Adipose tissue (tissue), 3 donors: Measurements from ENCODE around the gene DPCD. TPM values are rescaled to one million over a fixed set of nuclear protein-coding genes. Genes with fewer than 3 reads are reported as not detected.

Source experiments
- H3K27ac ChIP-seq: one replicate; pipeline ENCODE4 v1.5.1; 2013; ENCODE audit warnings: low read depth, low read length
- WGBS, 3 donors: extraction: QIAGEN DNeasy Blood & Tissue Kit; methylation state at CpG; one replicate each; pipeline ENCODE4 v1.1.7; 2013; 5-methylcytosine and 5-hydroxymethylcytosine counted together
- polyA plus RNA-seq, 3 donors: library from polyadenylated mRNA; stranded (reverse); fragments of 200-250 nt; gene quantifications; one replicate each; pipeline ENCODE4 v1.2.3, GENCODE V29; 2013
- donor health status: healthy with polysubstance abuse.
- donor health status: Bipolar disorder and iron deficiency.
- donor health status: healthy.

Gene DPCD
- 10 to 100 TPM; 12.4 to 31.7 (median 12.7) TPM for polyA plus RNA-seq

GRCh38 chr10:101587725-101588653, at the start of gene DPCD, which contains the start of gene POLL:
TSS of gene DPCD (plus strand) at chr10:101588321. CDS start at chr10:101588337, 16 bp downstream.
TSS of gene POLL (minus strand) at chr10:101588257. CDS start at chr10:101587360, 897 bp downstream.
- H3K27ac ChIP-seq = peak within 1 kb of the TSS; percentile 68
- 1% methylated on average over 49 to 50 of the region's 50 CpGs for whole genome bisulfite sequencing, 3 donors

DNA sequence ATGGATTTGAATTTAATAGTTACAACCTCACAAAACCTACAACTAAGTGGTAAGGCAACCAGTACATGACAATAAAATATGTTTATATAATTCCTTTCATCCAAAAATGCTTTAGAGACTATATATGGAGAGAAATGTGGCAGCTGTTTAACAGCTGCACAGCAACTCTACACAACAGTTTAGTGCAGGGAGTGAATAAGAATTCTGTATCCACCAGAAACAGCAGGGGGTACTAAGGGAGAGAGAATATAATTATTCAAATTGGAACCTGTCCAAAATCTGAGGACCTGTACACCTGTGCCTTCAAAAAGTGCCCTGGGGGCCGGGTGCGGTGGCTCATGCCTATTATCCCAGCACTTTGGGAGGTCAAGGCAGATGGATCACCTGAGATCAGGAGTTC, 49.7 kb upstream of the DPCD start:
- 91 to 100% (median 95%) methylated on average over 2 of the region's 2 CpGs for WGBS, 3 donors
- H3K27ac ChIP-seq = no peak overlapping the region

DNA sequence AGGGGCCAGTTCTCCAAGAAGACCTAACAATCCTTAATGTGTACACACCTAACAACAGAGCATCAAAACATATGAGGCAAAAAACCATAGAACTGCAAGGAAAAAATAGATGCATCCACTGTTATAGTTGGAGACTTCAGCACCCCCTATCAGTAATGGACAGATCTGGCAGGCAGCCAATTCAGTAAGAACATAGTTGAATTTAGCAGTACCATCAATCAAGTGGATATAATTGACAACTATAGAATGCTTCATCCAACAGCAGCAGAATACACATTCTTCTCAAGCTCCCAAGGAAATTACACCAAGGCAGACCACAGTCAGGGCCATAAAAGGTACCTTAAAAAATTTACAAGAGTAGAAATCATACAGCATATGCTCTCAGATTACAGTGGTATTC, 42.2 kb upstream of the DPCD start:
- H3K27ac ChIP-seq = no peak overlapping the region

DNA sequence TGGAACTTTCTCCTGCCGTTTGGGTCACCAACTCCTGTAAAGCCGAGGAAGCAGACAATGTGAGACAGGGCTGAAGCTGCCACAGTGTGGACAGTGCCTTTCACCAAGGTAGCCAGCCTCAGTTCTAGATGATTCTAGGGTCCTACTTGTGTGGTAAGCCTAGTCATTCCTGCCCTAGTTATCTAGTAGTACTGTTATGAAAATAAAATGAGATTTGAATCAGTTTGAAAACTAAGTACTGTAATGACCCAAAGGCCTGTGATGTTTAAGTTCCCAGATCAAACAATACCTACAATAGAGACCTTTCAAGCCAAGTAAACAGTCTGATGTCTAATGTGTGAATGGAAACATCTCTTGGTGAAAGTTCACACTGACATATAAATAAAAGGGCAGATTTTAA, 37.2 kb upstream of the DPCD start:
- 87 to 96% (median 95%) methylated on average over 2 of the region's 2 CpGs for WGBS, 3 donors
- H3K27ac ChIP-seq = no peak overlapping the region

- 96 to 100% (median 98%) methylated on average over 3 of the region's 3 CpGs for WGBS, 3 donors
- H3K27ac ChIP-seq = no peak overlapping the region
Measured at GRCh38 chr10:101552442-101552841, 35.7 kb upstream of the DPCD start.

GRCh38 chr10:101557541-101557940, 30.6 kb upstream of the DPCD start:
- WGBS, 3 donors = 91 to 97% (median 92%) methylated on average over 2 of the region's 2 CpGs
- no peak overlapping the region for H3K27ac ChIP-seq

- 45 to 76% (median 61%) methylated on average over 2 of the region's 2 CpGs for WGBS, 3 donors
- H3K27ac ChIP-seq = no peak overlapping the region
Measured at GRCh38 chr10:101558204-101558603, 29.9 kb upstream of the DPCD start.

DNA sequence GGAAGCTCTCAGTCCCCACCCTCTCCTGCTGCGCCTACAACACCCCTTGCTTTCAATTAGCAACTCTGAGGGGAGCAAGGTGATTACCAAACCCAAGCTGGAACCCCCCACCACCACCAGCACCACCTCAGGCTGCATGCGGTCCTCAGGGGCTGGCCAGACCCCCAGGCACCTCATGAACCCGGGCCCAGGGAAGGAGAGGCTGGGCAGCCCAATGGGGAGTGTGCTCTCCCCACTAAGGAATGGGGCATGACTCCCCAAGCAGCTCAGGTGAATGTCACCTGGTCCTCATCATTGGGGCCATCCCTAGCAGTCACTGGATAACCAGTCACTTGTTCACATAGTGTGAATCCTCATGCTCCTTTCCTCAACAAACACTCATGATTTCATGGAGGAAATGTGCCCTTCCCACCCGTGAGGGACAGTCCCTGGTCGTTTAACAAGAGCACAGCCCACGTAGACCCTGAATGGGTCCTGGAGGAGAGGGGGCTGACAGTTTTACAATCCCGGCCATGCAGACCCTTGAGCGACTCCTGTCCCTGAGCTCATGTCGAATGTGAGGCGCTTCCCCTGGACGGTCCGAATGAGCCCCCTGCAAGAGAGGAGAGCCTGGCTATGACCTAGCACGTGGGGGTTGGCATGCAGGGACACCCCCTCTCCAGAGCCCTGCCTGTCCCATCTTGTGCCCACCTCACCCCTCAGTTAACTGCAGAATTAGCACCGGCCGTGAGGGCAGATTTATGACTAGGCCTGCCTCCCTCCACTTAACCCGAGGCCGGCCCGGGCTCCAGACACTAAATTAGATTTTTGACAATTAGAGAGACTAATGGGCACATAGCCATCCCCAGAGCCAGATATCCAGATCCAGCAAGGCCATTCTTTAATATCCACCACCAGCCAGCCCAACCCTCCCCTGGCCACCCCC, 29.2 kb upstream of the DPCD start:
- WGBS, 3 donors = 56 to 64% (median 59%) methylated on average over 18 of the region's 18 CpGs

DNA sequence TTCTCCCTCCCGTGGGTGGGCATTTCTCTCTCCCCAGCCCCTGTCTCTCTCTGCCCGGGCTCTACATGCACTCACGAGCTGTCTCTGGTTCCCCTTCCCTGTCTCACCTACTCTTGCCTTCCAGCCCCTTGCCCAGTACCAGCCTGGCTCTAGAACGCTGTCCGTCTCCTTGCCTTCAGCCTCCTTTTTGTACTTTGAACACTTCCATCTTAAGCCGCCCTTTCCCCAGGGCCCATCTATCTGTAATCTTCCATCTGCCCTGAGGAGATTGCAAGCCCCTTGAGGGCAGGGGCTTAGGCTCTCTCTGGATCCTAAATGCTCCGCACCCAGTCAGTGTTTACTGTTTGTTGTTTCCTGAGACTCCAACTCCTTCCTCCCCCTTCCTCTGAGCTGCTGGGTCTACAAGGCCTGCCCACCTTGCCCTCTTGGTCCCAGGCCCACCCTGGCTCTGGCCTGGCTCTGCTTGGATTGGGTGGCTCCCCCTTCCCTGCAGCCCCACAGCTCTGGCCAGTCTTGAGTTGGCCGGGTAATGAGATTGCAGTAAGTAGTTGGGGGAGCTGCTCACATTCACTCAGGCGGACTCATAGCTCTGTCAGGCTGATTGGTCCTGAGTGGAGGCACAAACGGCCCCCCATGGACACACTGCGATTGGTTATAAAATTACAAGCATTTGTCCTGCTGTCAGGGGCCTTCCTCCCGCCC, 28.4 kb upstream of the DPCD start:
- no peak overlapping the region for H3K27ac ChIP-seq
- 71 to 75% (median 71%) methylated on average over 12 of the region's 12 CpGs for WGBS, 3 donors

More for the DNA sequence above, 29.2 kb upstream of the DPCD start:
- no peak overlapping the region for H3K27ac ChIP-seq

DNA sequence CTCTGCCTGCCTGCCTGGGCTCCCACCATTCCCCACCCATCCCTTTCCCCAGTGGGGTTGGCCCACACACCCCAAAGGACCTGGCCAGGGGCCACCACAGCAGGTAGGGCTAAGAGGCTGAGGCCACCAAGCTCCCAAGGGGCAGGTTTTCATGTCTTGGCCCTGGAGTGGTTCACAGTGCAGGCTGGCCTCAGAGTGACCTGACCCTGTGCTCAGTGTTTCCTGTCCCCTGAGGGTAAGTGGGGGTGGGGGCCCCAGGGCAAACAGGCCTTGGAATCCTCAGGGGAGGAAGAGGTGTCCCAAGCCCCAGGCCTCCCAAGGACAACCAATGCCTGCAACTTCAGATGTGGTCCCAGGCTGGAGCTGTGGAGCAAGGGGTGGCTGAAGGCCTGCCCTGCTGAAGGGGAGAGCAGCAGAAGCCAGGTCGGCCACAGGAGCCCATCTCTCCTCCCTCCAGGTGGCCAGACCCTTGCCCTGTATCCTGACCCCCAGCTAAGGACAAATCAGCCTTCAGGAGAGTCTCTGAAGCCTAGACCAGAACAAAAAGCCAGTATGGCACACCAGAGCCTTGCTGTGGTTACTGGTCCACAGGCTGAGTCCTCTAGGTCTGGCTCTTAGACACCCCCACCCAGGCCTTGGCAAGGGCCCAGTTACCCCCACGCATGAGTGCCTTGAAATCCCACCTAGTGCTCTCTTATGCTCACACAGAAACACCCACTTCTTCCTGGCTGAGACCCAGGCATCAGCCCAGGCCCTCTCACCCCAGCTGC, 27.6 kb upstream of the DPCD start:
- WGBS, 3 donors = 35 to 54% (median 53%) methylated on average over 2 of the region's 2 CpGs

GRCh38 chr10:101561068-101561915, 26.8 kb upstream of the DPCD start:
- no peak overlapping the region for H3K27ac ChIP-seq
- 69 to 74% (median 73%) methylated on average over 15 of the region's 15 CpGs for WGBS, 3 donors

More for the DNA sequence above, 27.6 kb upstream of the DPCD start:
- H3K27ac ChIP-seq = no peak overlapping the region

GRCh38 chr10:101562231-101562630, 25.9 kb upstream of the DPCD start:
- 85 to 94% (median 89%) methylated on average over 5 of the region's 5 CpGs for WGBS, 3 donors
- no peak overlapping the region for H3K27ac ChIP-seq

DNA sequence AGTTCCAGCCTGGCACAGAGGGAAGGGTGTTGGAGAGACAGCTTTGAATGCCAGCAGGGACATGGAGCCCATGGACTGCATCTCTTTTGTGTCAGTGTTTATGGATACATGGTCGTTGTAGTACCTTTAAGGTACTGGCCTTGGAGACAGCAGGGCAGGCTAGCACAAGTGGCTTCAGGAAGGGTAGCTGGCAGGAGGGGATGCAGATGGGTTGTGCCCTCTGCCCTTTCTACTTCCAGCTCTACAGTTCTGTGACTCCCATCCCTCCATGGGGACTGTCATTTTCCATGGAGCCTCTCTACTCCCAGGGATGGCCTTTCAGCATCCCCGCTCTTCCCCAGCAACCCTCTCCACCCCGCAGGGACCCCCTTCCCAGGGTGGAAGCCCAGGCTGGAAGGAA, 25.1 kb upstream of the DPCD start:
- 51 to 61% (median 57%) methylated on average over 3 of the region's 3 CpGs for WGBS, 3 donors
- H3K27ac ChIP-seq = no peak overlapping the region

DNA sequence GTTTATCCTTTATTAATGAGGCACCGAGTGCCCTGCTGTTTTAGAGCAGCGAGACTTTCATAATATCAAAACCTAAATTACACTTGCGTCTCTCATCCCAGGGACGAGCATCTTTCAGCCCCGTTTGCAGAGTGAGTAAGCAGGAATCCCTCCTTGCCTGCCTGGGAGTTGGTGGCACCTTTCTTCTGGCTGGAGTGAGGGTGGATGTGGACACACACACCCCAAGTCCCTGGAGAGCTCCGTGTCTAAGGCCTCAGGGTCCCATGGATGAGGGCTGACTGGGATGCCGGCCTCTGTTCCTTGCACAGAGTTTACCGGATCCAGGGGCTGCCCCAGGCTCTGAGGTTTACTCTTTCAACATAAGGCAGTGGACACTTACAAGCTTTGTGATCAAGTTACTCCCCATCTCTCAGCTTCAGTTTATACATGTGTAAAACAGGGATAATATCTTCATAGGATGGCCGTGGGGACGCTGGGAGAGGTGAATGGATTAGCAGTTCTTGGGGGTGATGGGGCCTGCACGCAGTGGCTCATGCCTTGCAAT, 24.6 kb upstream of the DPCD start:
- H3K27ac ChIP-seq = no peak overlapping the region

GRCh38 chr10:101564490-101564991, 23.6 kb upstream of the DPCD start:
- WGBS, 3 donors = 74 to 81% (median 79%) methylated on average over 15 of the region's 15 CpGs
- no peak overlapping the region for H3K27ac ChIP-seq

More for the DNA sequence above, 24.6 kb upstream of the DPCD start:
- WGBS, 3 donors = 64 to 67% (median 66%) methylated on average over 11 of the region's 11 CpGs

- H3K27ac ChIP-seq = no peak overlapping the region
- 75 to 92% (median 84%) methylated on average over 5 of the region's 5 CpGs for WGBS, 3 donors
Measured at GRCh38 chr10:101565370-101565900, 22.7 kb upstream of the DPCD start.
